Mammary epithelial cell (primary cell): ENCODE results near the gene ZBTB5.
"Not testable (repeated sequence)": the region's sequence is repeated elsewhere in the genome, so short reads cannot be mapped to it uniquely, and the experiment has no call there.

ENCODE experiments used
- CTCF ChIP-seq, 2 donors: IDR thresholded peaks in 1 of 2; conservative IDR thresholded peaks in 1 of 2; 2 replicates each; pipeline ENCODE4 v1.5.1; 2011 to 2012; ENCODE audit warnings: inconsistent platforms in 2 of 2, low read length in 2 of 2, mild to moderate bottlenecking in 2 of 2, control low read depth in 1 of 2, low read depth in 1 of 2; ENCODE audit not compliant: insufficient read depth in 1 of 2; ENCODE audit errors: extremely low read depth in 1 of 2
- EZH2 ChIP-seq: IDR thresholded peaks from 2 replicates; pipeline ENCODE4 v1.6.1; 2012; ENCODE audit warnings: low read length, inconsistent platforms, borderline replicate concordance

GRCh38 chr9:37477987-37478619 lies 12.9 kb upstream of the ZBTB5 start:
- TF ChIP-seq CTCF (conservative IDR thresholded peaks at IDR 0.05 in 1 of 2, IDR thresholded peaks at IDR 0.05 in 1 of 2; ENCODE audit: extremely low read depth in 1 of 2, insufficient read depth in 1 of 2, low read depth in 1 of 2, low read length in 2 of 2); EZH2: not testable (repeated sequence)
